Epithelial cell of proximal tubule (primary cell): ENCODE results near the gene TRAK1. TPM values are rescaled to one million over a fixed set of nuclear protein-coding genes. Genes with fewer than 3 reads are reported as not detected.

Experiments used
- DNase-seq: peaks from one replicate; pipeline ENCODE4 v3.0.0-alpha.2; 2011; ENCODE audit warnings: low read depth
- H3K4me3 ChIP-seq: 2 replicates; pipeline ENCODE4 v1.5.1; 2011; ENCODE audit warnings: low read depth, mild to moderate bottlenecking, low read length
- CTCF ChIP-seq: conservative IDR thresholded peaks from 2 replicates; pipeline ENCODE4 v1.5.1; 2012; ENCODE audit warnings: low read depth, mild to moderate bottlenecking, low read length
- total RNA-seq: library from RNA; depleted of rRNA; stranded (reverse); fragments of >200 nt; gene quantifications from 2 replicates; pipeline ENCODE4 v1.2.3, GENCODE V29; 2015

Gene TRAK1
- total RNA-seq, 1 donor from 2014 or later: 22.4 TPM

GRCh38 chr3:42117175-42118008 lies 26.2 kb downstream of the TRAK1 start:
- peak; percentile 80 for TF ChIP-seq CTCF
- no peak for DNase-seq
- peak overlapping the region; percentile 17 for H3K4me3 ChIP-seq

- peak; percentile 72 for TF ChIP-seq CTCF
- H3K4me3 ChIP-seq: no peak overlapping the region
- DNase-seq: no peak
Measured at GRCh38 chr3:42118762-42119361, 27.7 kb downstream of the TRAK1 start.

- no peak for DNase-seq
- TF ChIP-seq CTCF: no peak
- no peak overlapping the region for H3K4me3 ChIP-seq
Measured at GRCh38 chr3:42119561-42120355, 28.6 kb downstream of the TRAK1 start.

GRCh38 chr3:42120866-42121265 lies 29.7 kb downstream of the TRAK1 start:
- DNase-seq: no peak
- no peak for TF ChIP-seq CTCF
- no peak overlapping the region for H3K4me3 ChIP-seq

GRCh38 chr3:42122261-42123011 lies 31.3 kb downstream of the TRAK1 start:
- no peak for TF ChIP-seq CTCF
- H3K4me3 ChIP-seq: no peak overlapping the region
- DNase-seq: no peak

GRCh38 chr3:42123012-42123581 lies 31.9 kb downstream of the TRAK1 start:
- no peak for TF ChIP-seq CTCF
- DNase-seq: no peak
- H3K4me3 ChIP-seq: no peak overlapping the region
